HCT116 (cell line): Measurements from ENCODE around the gene PLA2G15. TPM values are rescaled to one million over a fixed set of nuclear protein-coding genes. Genes with fewer than 3 reads are reported as not detected.

Experiments
- ATAC-seq: fragments of 200-7000 bp; cut with Tn5 transposase; 2 replicates; pipeline ENCODE4 v1.9.1; 2020; ENCODE audit warnings: mild to moderate bottlenecking, moderate library complexity
- BruUV-seq: library from RNA; stranded (reverse); fragments of 400-500 nt; replicated peaks from 2 replicates; lab custom pipeline; 2021; lab: Mats Ljungman, UMichigan
- CTCF ChIA-PET: fragments of 300-600 bp; sonication (Branson Sonifier 250); formaldehyde crosslinking; loops from one replicate; lab custom pipeline; 2021; ENCODE audit warnings: antibody characterized with exemption; lab: Charles Lee
- POLR2A ChIA-PET: fragments of 300-600, 350-600 bp; sonication (Branson Sonifier 250); formaldehyde crosslinking; loops from one replicate; lab custom pipeline; 2021; ENCODE audit warnings: antibody characterized with exemption; lab: Charles Lee
- RAD21 ChIA-PET, 2 experiments: fragments of 300-600 bp; sonication (Branson Sonifier 250); formaldehyde crosslinking; loops; one replicate each; lab custom pipeline; 2023; ENCODE audit warnings: low total read pairs in 2 of 2; ENCODE audit not compliant: uncharacterized antibody in 2 of 2, unreplicated experiment in 2 of 2, low non-redundant PET in 1 of 2; lab: Charles Lee
- DNase-seq: peaks from one replicate; pipeline ENCODE4 v3.0.0-alpha.2; 2010; ENCODE audit warnings: low read depth, low spot score
- H2AFZ ChIP-seq: fragments of 200-600 bp; shearing (Covaris generic), sonication (generic); 2 replicates; pipeline ENCODE4 v1.6.1; 2017; ENCODE audit warnings: low read depth, mixed run types, mixed read lengths, antibody characterized with exemption, low read length; ENCODE audit not compliant: poor library complexity, severe bottlenecking
- H3K27ac ChIP-seq: 2 replicates; pipeline ENCODE4 v1.5.1; 2012; ENCODE audit warnings: low read depth, low read length
- H3K27me3 ChIP-seq: fragments of 200-600 bp; sonication (generic); 2 replicates; pipeline ENCODE4 v1.6.1; 2016; ENCODE audit warnings: mixed run types, low read length, mixed read lengths; ENCODE audit not compliant: insufficient read depth
- H3K36me3 ChIP-seq, 2 experiments: fragments of 200-500 bp in 1 of 2; fragments of 200-600 bp in 1 of 2; sonication (Bioruptor generic) in 1 of 2; sonication (generic) in 1 of 2; 2 replicates each; pipeline versions ENCODE4 v1.5.1 to v1.6.1; 2014 to 2016; ENCODE audit warnings: low read length in 2 of 2, inconsistent platforms in 1 of 2, mixed read lengths in 1 of 2, mixed run types in 1 of 2; ENCODE audit not compliant: insufficient read depth in 2 of 2, control insufficient read depth in 1 of 2
- H3K4me1 ChIP-seq, 2 experiments: fragments of 200-600 bp in 1 of 2; sonication (generic) in 1 of 2; 2 replicates each; pipeline versions ENCODE4 v1.5.1 to v1.6.1; 2012 to 2017; ENCODE audit warnings: low read length in 2 of 2, inconsistent platforms in 1 of 2, mild to moderate bottlenecking in 1 of 2, mixed read lengths in 1 of 2, mixed run types in 1 of 2, moderate library complexity in 1 of 2; ENCODE audit not compliant: insufficient read depth in 2 of 2, control insufficient read depth in 1 of 2
- H3K4me2 ChIP-seq: fragments of 200-600 bp; sonication (generic); 2 replicates; pipeline ENCODE4 v1.6.1; 2017; ENCODE audit warnings: mixed run types, low read length, mixed read lengths
- H3K4me3 ChIP-seq, 2 experiments: fragments of 200-600 bp in 1 of 2; sonication (generic) in 1 of 2; replicated peaks in 1 of 2; 2 replicates each; pipeline ENCODE4 v1.5.1; 2011 to 2016; ENCODE audit warnings: low read length in 2 of 2, control low read depth in 1 of 2, low read depth in 1 of 2, mild to moderate bottlenecking in 1 of 2, mixed read lengths in 1 of 2, mixed run types in 1 of 2
- H3K79me2 ChIP-seq: fragments of 200-600 bp; sonication (generic); 2 replicates; pipeline ENCODE4 v1.6.1; 2017; ENCODE audit warnings: mild to moderate bottlenecking, mixed run types, low read length, moderate library complexity, mixed read lengths; ENCODE audit not compliant: insufficient read depth
- H3K9ac ChIP-seq: fragments of 200-600 bp; sonication (generic); 2 replicates; pipeline ENCODE4 v1.6.1; 2016; ENCODE audit warnings: low read length, mixed read lengths
- H3K9me2 ChIP-seq: fragments of 200-600 bp; sonication (generic), shearing (Covaris generic); 2 replicates; pipeline ENCODE4 v1.6.1; 2017; ENCODE audit warnings: mixed run types, mild to moderate bottlenecking, moderate library complexity; ENCODE audit not compliant: insufficient read depth
- H3K9me3 ChIP-seq, 2 experiments: fragments of 200-500 bp in 1 of 2; fragments of 200-600 bp in 1 of 2; sonication (Bioruptor generic) in 1 of 2; sonication (generic) in 1 of 2; 2 replicates each; pipeline ENCODE4 v1.6.1; 2014 to 2017; ENCODE audit warnings: low read length in 2 of 2, mixed read lengths in 2 of 2, inconsistent platforms in 1 of 2, low read depth in 1 of 2, mild to moderate bottlenecking in 1 of 2, mixed run types in 1 of 2, moderate library complexity in 1 of 2; ENCODE audit not compliant: control insufficient read depth in 1 of 2, insufficient read depth in 1 of 2
- H4K20me1 ChIP-seq: fragments of 200-600 bp; sonication (generic), shearing (Covaris generic); 2 replicates; pipeline ENCODE4 v1.6.1; 2017; ENCODE audit warnings: mixed run types, mild to moderate bottlenecking, moderate library complexity; ENCODE audit not compliant: insufficient read depth
- POLR2A ChIP-seq: IDR thresholded peaks from 2 replicates; pipeline ENCODE4 v1.7.0; 2011; ENCODE audit warnings: borderline replicate concordance; ENCODE audit not compliant: insufficient read depth, insufficient read length; ENCODE audit errors: extremely low read depth
- POLR2AphosphoS5 ChIP-seq: IDR thresholded peaks from 2 replicates; pipeline ENCODE4 v1.6.1; 2011; ENCODE audit warnings: mild to moderate bottlenecking, low read depth, low read length, moderate library complexity
- SP1 ChIP-seq: IDR thresholded peaks from 2 replicates; pipeline ENCODE4 v1.6.1; 2012; ENCODE audit warnings: low read depth
- TCF7L2 ChIP-seq: IDR thresholded peaks from 2 replicates; pipeline ENCODE4 v1.7.0; 2011; ENCODE audit warnings: borderline replicate concordance, inconsistent platforms; ENCODE audit not compliant: insufficient read depth, insufficient read length; ENCODE audit errors: extremely low read depth
- ZBTB33 ChIP-seq: IDR thresholded peaks from 2 replicates; pipeline ENCODE4 v1.6.1; 2011; ENCODE audit warnings: mild to moderate bottlenecking, low read length, moderate library complexity; ENCODE audit not compliant: insufficient replicate concordance; ENCODE audit errors: extremely low read depth
- ZFX ChIP-seq: fragments of 450-650 bp; IDR thresholded peaks from 2 replicates; pipeline ENCODE4 v1.6.1; 2017
- intact Hi-C: fragments of 100-400 bp; cut with micrococcal nuclease; formaldehyde crosslinking; loops from 2 replicates; pipeline ENCODE4 v1.10.0; 2022
- total RNA-seq: library from RNA; stranded (reverse); gene quantifications from one replicate; pipeline ENCODE4 v1.2.1, GENCODE V29; 2021; ENCODE audit not compliant: unreplicated experiment

The PLA2G15 gene
- total RNA-seq, 1 experiment from 2014 or later, result 7.5 TPM

- RAD21 ChIA-PET, result no interaction called here
- CTCF ChIA-PET, result interaction anchor here (1.4 to 4.3 kb wide), 3 partner anchors 10 to 143 kb away, joined by 4 to 14 read pairs (median 4); partner anchors contain the start of gene SLC7A6
- intact Hi-C loops, result loop anchor here (10.0 kb wide), 1 partner anchor 712 kb away; the partner anchor contains the start of gene RIPOR1
- Histone ChIP-seq H4K20me1 (peaks cover 4% of the 10 kb centered on the region; the same call in 1 of the 2 replicates), H3K27ac (peak overlapping the region; percentile 86), H3K9me3 (no peaks in the 10 kb centered on the region), H3K4me2 (peak overlapping the region; percentile 97), H3K27me3 (no peaks in the 10 kb centered on the region)
- POLR2A ChIA-PET, result interaction anchor here (0.9 to 1.4 kb wide), 3 partner anchors 9 to 149 kb away, joined by 3 to 4 read pairs (median 3); partner anchors contain the start of gene PLA2G15
- TF ChIP-seq ZFX (peak; percentile 58; the same call in 1 of the 2 replicates), TCF7L2 (no peak)
- TF ChIP-seq, all 23 proteins: peak for 1
- peaks cover 29 to 47% of the 10 kb centered on the region in 2 experiments for H3K4me1 ChIP-seq
- H2AFZ ChIP-seq, result no peak overlapping the region
- peak overlapping the region; percentile 56 to 88 for H3K4me3 ChIP-seq
- H3K79me2 ChIP-seq, result peaks cover 43% of the 10 kb centered on the region
- BruUV-seq, result TSS peak; percentile 27
- H3K9ac ChIP-seq, result peak overlapping the region; percentile 98
- peaks cover 7 to 14% of the 10 kb centered on the region in 2 experiments; a peak in 2 of 4 replicates for H3K36me3 ChIP-seq
- DNase-seq, result no peak
- H3K9me2 ChIP-seq, result no peaks in the 10 kb centered on the region
- peak; percentile 2; the same call in 1 of the 2 replicates for ATAC-seq
Observed at GRCh38 chr16:68236826-68237242, 8.3 kb upstream of the PLA2G15 start.

- Histone ChIP-seq H3K9me2 (no peaks in the 10 kb centered on the region), H3K4me2 (peak overlapping the region; percentile 97), H3K27me3 (no peaks in the 10 kb centered on the region), H3K9me3 (no peaks in the 10 kb centered on the region), H3K4me3 (peak overlapping the region; percentile 56 to 88), H3K36me3 (peaks cover 3 to 8% of the 10 kb centered on the region in 2 experiments; a peak in 2 of 4 replicates), H3K9ac (peak overlapping the region; percentile 98), H3K4me1 (peaks cover 29 to 47% of the 10 kb centered on the region in 2 experiments), H4K20me1 (peaks cover 4% of the 10 kb centered on the region; the same call in 1 of the 2 replicates), H2AFZ (no peak overlapping the region), H3K79me2 (peaks cover 37% of the 10 kb centered on the region), H3K27ac (peak overlapping the region; percentile 86)
- POLR2A ChIA-PET, result interaction anchor here (0.7 to 1.4 kb wide), 5 partner anchors 8 to 48 kb away, joined by 3 to 4 read pairs (median 3); partner anchors contain the start of gene PLA2G15
- peak; percentile 77 for ATAC-seq
- CTCF ChIA-PET, result interaction anchor here (0.7 to 4.3 kb wide), 4 partner anchors 10 to 144 kb away, joined by 4 to 14 read pairs (median 4); partner anchors contain the start of gene SLC7A6
- peak; percentile 96 for DNase-seq
- RAD21 ChIA-PET, result no interaction called here
- no TSS peak for BruUV-seq
- intact Hi-C loops, result loop anchor here (10.0 kb wide), 1 partner anchor 713 kb away; the partner anchor contains the start of gene RIPOR1
- TF ChIP-seq ZBTB33, result peak; percentile 7
- TF ChIP-seq POLR2AphosphoS5, result peak; percentile 99
- peak; percentile 94 for TF ChIP-seq POLR2A
- TF ChIP-seq SP1, result no peak
Observed at GRCh38 chr16:68237243-68238028, 7.7 kb upstream of the PLA2G15 start.
